Nephron (organoid): ENCODE results near the gene RPS21.
"Not testable (repeated sequence)": the region's sequence is repeated elsewhere in the genome, so short reads cannot be mapped to it uniquely, and the experiment has no call there.

ENCODE experiments used
- H3K27ac Mint-ChIP-seq, 3 experiments: 2 replicates each; pipeline ENCODE4 v1.8.0; 2020; ENCODE audit warnings: mixed read lengths in 3 of 3, mild to moderate bottlenecking in 2 of 3, moderate library complexity in 1 of 3
- H3K27me3 Mint-ChIP-seq: 2 replicates; pipeline ENCODE4 v1.8.0; 2021; ENCODE audit warnings: low read depth, mild to moderate bottlenecking, moderate library complexity, mixed read lengths
- H3K36me3 Mint-ChIP-seq: 2 replicates; pipeline ENCODE4 v1.8.0; 2020; ENCODE audit warnings: low read depth, mixed read lengths
- H3K4me1 Mint-ChIP-seq: 2 replicates; pipeline ENCODE4 v1.8.0; 2020; ENCODE audit warnings: mixed read lengths
- H3K4me3 Mint-ChIP-seq, 3 experiments: 2 replicates each; pipeline ENCODE4 v1.8.0; 2020; ENCODE audit warnings: mild to moderate bottlenecking in 3 of 3, mixed read lengths in 3 of 3, moderate library complexity in 2 of 3
- H3K9me3 Mint-ChIP-seq: 2 replicates; pipeline ENCODE4 v1.8.0; 2020; ENCODE audit warnings: mixed read lengths
- TF ChIP-seq, protein P1 (sequence below), 3 experiments: fragments of 200-600 bp; sonication (generic); IDR thresholded peaks; one replicate each; pipeline ENCODE4 v1.5.0; 2021; ENCODE audit warnings: antibody characterized with exemption in 3 of 3; ENCODE audit not compliant: unreplicated experiment in 3 of 3

RPS21 gene

DNA sequence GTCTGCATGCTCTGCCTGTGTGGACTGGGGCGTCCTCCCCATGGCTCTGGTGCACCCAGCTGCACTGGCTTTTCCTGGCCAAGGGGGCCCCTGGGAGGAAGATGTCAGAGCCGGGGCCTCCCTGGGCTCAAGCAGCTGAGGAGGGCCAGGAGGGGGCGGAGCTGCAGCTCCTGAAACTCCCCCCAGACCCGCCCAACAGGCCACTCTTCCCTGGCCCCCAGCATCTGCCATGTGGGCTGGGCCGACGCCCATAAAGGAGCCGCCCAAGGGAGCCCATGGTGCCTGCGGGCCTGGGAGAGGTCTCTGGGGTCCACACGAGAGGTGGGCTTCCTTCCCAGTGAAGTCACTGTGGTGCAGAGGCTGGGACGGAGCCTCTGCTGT lies 36.4 kb downstream of the RPS21 start:
- no peaks in the 10 kb centered on the region for H3K4me1 Mint-ChIP-seq
- peaks cover 2% of the 10 kb centered on the region for H3K9me3 Mint-ChIP-seq
- TF ChIP-seq, protein P1, sequence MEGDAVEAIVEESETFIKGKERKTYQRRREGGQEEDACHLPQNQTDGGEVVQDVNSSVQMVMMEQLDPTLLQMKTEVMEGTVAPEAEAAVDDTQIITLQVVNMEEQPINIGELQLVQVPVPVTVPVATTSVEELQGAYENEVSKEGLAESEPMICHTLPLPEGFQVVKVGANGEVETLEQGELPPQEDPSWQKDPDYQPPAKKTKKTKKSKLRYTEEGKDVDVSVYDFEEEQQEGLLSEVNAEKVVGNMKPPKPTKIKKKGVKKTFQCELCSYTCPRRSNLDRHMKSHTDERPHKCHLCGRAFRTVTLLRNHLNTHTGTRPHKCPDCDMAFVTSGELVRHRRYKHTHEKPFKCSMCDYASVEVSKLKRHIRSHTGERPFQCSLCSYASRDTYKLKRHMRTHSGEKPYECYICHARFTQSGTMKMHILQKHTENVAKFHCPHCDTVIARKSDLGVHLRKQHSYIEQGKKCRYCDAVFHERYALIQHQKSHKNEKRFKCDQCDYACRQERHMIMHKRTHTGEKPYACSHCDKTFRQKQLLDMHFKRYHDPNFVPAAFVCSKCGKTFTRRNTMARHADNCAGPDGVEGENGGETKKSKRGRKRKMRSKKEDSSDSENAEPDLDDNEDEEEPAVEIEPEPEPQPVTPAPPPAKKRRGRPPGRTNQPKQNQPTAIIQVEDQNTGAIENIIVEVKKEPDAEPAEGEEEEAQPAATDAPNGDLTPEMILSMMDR (IDR thresholded peaks at IDR 0.05; ENCODE audit: unreplicated experiment in 3 of 3): no peak
- no peak overlapping the region for H3K4me3 Mint-ChIP-seq
- no peak overlapping the region for H3K27ac Mint-ChIP-seq
- H3K36me3 Mint-ChIP-seq: no peaks in the 10 kb centered on the region
- peaks cover 10% of the 10 kb centered on the region for H3K27me3 Mint-ChIP-seq

DNA sequence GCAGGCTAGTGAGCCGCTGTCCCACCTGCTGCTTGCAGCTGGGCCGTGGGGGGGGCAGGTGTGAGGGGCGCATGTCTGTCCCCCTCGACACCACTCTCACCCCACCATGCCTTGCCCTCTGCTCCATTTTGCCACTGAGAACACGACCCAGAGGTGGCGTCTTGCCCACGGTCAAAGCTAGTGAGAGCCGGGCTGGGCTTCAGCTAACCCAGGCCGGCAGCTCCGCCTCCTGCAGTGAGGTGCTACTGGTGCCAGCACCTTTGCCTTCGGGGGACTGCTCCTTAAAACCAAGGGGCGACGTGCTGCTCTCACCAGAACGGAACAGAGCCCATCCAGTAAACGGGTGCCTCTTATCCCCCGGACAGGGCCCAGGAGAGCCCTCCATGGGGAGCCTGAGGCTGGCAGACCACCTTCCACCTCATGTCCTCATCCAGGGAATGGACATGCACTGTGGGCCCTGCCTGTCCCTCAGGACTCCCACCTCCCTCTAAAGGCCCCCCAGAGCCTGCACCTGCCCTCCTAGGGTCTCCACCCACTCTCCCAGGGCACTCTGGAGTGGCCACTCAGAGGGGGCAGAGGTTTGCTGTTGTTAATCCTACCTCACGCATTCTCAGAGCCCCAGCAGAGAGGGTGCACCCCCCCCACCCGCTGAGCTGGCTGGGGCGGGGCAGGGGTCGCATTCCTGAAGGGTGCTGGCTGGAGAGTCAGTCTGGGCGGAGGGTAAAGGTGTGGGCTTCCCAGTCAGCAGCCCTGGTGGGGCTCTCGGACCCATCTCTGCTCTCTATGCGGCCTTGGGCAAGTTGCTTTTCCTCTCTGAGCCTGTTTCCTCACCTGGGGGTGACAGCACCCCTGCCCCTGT lies 37.6 kb downstream of the RPS21 start:
- H3K27ac Mint-ChIP-seq: no peak overlapping the region
- TF ChIP-seq, protein P1 (IDR thresholded peaks at IDR 0.05; ENCODE audit: unreplicated experiment in 3 of 3): no peak
- H3K9me3 Mint-ChIP-seq: peaks cover 6% of the 10 kb centered on the region
- H3K4me3 Mint-ChIP-seq: no peak overlapping the region
- no peaks in the 10 kb centered on the region for H3K36me3 Mint-ChIP-seq
- peaks cover 17% of the 10 kb centered on the region for H3K27me3 Mint-ChIP-seq
- H3K4me1 Mint-ChIP-seq: peaks cover 6% of the 10 kb centered on the region

DNA sequence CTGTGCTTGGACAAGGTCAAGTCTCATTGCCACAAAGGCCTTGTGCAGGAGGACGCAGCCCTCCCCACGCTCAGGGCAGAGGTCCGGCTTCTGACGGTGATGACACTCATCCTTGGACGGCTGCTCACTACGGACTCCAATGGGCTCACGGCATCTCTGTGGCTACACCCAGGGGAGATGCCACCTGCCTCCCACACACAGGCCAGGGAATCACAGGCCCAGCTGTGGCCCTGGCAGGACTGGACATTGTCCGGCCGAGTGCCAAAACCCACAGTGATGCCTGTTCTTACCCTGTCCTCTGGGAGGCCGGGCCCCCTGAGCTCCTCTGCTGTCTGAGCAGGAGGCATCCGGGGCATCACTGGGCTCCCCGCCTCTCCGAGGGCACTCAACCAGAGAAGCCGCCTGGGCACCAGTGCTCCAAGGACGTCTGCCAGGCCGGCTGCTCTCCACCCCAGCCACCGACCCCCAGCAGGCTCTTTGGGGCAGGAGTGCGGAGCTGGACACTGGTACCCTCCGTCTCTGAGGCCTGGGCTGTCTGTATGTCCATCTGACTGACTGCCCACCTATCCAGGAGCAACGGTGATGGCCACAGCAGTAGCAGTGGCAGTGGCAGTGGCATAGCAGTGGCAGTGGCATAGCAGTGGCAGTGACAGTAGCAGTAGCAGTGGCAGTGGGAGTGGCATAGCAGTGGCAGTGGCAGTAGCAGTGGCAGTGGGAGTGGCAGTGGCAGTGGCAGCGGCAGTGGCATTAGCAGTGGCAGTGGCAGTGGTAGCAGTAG lies 38.6 kb downstream of the RPS21 start:
- TF ChIP-seq, protein P1 (IDR thresholded peaks at IDR 0.05; ENCODE audit: unreplicated experiment in 3 of 3): no peak
- Mint-ChIP-seq H3K27ac (peak overlapping the region in 1 of 3 experiments; percentile 77), H3K36me3 (no peaks in the 10 kb centered on the region), H3K4me3 (peak overlapping the region in 1 of 3 experiments; percentile 57), H3K27me3 (peaks cover 13% of the 10 kb centered on the region), H3K9me3 (peaks cover 4% of the 10 kb centered on the region), H3K4me1 (peaks cover 6% of the 10 kb centered on the region)

DNA sequence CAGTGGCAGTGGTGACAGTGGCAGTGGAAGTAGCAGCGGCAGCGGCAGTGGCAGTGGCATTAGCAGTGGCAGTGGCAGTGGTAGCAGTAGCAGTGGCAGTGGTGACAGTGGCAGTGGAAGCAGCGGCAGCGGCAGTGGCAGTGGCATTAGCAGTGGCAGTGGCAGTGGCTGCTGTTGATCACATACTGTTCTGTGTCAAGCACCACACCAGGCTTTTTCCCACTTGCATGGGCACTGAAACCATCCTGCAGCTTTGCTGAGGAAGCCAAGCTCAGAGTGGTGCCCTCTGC lies 39.1 kb downstream of the RPS21 start:
- peaks cover 17% of the 10 kb centered on the region for H3K27me3 Mint-ChIP-seq
- H3K4me1 Mint-ChIP-seq: not testable (repeated sequence)

GRCh38 chr20:62426699-62427131 lies 39.8 kb downstream of the RPS21 start:
- TF ChIP-seq, protein P1 (IDR thresholded peaks at IDR 0.05; ENCODE audit: unreplicated experiment in 3 of 3): no peak
- H3K4me1 Mint-ChIP-seq: peaks cover 15% of the 10 kb centered on the region
- peaks cover 19% of the 10 kb centered on the region for H3K27me3 Mint-ChIP-seq
- no peaks in the 10 kb centered on the region for H3K36me3 Mint-ChIP-seq
- H3K4me3 Mint-ChIP-seq: no peak overlapping the region
- peaks cover 4% of the 10 kb centered on the region for H3K9me3 Mint-ChIP-seq
- peak overlapping the region in 1 of 3 experiments; percentile 72 for H3K27ac Mint-ChIP-seq

More for the DNA sequence above, 39.1 kb downstream of the RPS21 start:
- H3K9me3 Mint-ChIP-seq, H3K36me3 Mint-ChIP-seq: not testable (repeated sequence)
- Mint-ChIP-seq H3K27ac (peak overlapping the region in 1 of 3 experiments; percentile 77), H3K4me3 (peak overlapping the region in 1 of 3 experiments; percentile 57)

GRCh38 chr20:62427172-62428001 lies 40.5 kb downstream of the RPS21 start, which contains the start of gene RBBP8NL:
TSS of gene RBBP8NL (minus strand) at chr20:62427539. CDS start at chr20:62419647, 7,892 bp downstream.
- peaks cover 4% of the 10 kb centered on the region for H3K9me3 Mint-ChIP-seq
- H3K4me1 Mint-ChIP-seq: peaks cover 15% of the 10 kb centered on the region
- H3K27ac Mint-ChIP-seq: peak within 1 kb of the TSS in 2 of 3 experiments; percentile 39 to 72
- TF ChIP-seq, protein P1 (IDR thresholded peaks at IDR 0.05; ENCODE audit: unreplicated experiment in 3 of 3): no peak
- no peaks in the 10 kb centered on the region for H3K36me3 Mint-ChIP-seq
- H3K4me3 Mint-ChIP-seq: no peak within 1 kb of the TSS
- H3K27me3 Mint-ChIP-seq: peaks cover 25% of the 10 kb centered on the region
